ENCODE measurements around the gene HSPA2.

- TF ChIP-seq, protein P1, sequence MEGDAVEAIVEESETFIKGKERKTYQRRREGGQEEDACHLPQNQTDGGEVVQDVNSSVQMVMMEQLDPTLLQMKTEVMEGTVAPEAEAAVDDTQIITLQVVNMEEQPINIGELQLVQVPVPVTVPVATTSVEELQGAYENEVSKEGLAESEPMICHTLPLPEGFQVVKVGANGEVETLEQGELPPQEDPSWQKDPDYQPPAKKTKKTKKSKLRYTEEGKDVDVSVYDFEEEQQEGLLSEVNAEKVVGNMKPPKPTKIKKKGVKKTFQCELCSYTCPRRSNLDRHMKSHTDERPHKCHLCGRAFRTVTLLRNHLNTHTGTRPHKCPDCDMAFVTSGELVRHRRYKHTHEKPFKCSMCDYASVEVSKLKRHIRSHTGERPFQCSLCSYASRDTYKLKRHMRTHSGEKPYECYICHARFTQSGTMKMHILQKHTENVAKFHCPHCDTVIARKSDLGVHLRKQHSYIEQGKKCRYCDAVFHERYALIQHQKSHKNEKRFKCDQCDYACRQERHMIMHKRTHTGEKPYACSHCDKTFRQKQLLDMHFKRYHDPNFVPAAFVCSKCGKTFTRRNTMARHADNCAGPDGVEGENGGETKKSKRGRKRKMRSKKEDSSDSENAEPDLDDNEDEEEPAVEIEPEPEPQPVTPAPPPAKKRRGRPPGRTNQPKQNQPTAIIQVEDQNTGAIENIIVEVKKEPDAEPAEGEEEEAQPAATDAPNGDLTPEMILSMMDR (IDR thresholded peaks at IDR 0.05) = no peak
- TF ChIP-seq POLR2A (IDR thresholded peaks at IDR 0.05) = no peak
These were observed 40.5 kb upstream of the HSPA2 start for GRCh38 chr14:64500088-64500487.

Data from testis (tissue), 2 donors.